Fibroblast of lung (primary cell): ENCODE results near the gene ZSWIM7. TPM values are rescaled to one million over a fixed set of nuclear protein-coding genes. Genes with fewer than 3 reads are reported as not detected.

Experiments used
- DNase-seq, 2 donors: peaks; one replicate each; pipeline versions ENCODE4 v3.0.0 to v3.0.0-alpha.2; 2010; ENCODE audit warnings: low read depth in 2 of 2
- H2AFZ ChIP-seq: 2 replicates; pipeline ENCODE4 v1.5.1; 2012; ENCODE audit warnings: low read length, control low read depth, inconsistent platforms
- H3K27ac ChIP-seq: 2 replicates; pipeline ENCODE4 v1.5.1; 2011; ENCODE audit warnings: low read length, control low read depth; ENCODE audit not compliant: insufficient read depth
- H3K27me3 ChIP-seq: 2 replicates; pipeline ENCODE4 v1.5.1; 2011; ENCODE audit warnings: mild to moderate bottlenecking, low read length; ENCODE audit not compliant: control insufficient read depth, insufficient read depth
- H3K36me3 ChIP-seq: 2 replicates; pipeline ENCODE4 v1.5.1; 2011; ENCODE audit warnings: low read length; ENCODE audit not compliant: control insufficient read depth, insufficient read depth
- H3K4me1 ChIP-seq: 2 replicates; pipeline ENCODE4 v1.5.1; 2011; ENCODE audit warnings: low read length; ENCODE audit not compliant: control insufficient read depth, insufficient read depth; ENCODE audit errors: extremely low read depth
- H3K4me2 ChIP-seq: 2 replicates; pipeline ENCODE4 v1.5.1; 2011; ENCODE audit warnings: low read length, control low read depth; ENCODE audit not compliant: insufficient read depth; ENCODE audit errors: extremely low read depth
- H3K4me3 ChIP-seq, 4 experiments: fragments of 200-600 bp in 1 of 4; sonication (generic) in 1 of 4; replicated peaks in 1 of 4; 2 replicates each; pipeline ENCODE4 v1.5.1; 2011 to 2016; ENCODE audit warnings: low read length in 4 of 4, low read depth in 3 of 4, mild to moderate bottlenecking in 3 of 4, control low read depth in 2 of 4, inconsistent platforms in 1 of 4, mixed read lengths in 1 of 4; ENCODE audit not compliant: insufficient read depth in 1 of 4; ENCODE audit errors: control extremely low read depth in 1 of 4
- H3K79me2 ChIP-seq: 2 replicates; pipeline ENCODE4 v1.5.1; 2012; ENCODE audit warnings: mild to moderate bottlenecking, low read length, inconsistent platforms; ENCODE audit not compliant: control insufficient read depth, insufficient read depth
- H3K9ac ChIP-seq: 2 replicates; pipeline ENCODE4 v1.5.1; 2011; ENCODE audit warnings: mild to moderate bottlenecking, low read length, control low read depth; ENCODE audit not compliant: insufficient read depth
- H3K9me3 ChIP-seq: 2 replicates; pipeline ENCODE4 v1.5.1; 2012; ENCODE audit warnings: low read depth, low read length; ENCODE audit not compliant: control insufficient read depth, insufficient read depth
- H4K20me1 ChIP-seq: 2 replicates; pipeline ENCODE4 v1.5.1; 2011; ENCODE audit warnings: low read length; ENCODE audit not compliant: control insufficient read depth, insufficient read depth; ENCODE audit errors: extremely low read depth
- EZH2 ChIP-seq: IDR thresholded peaks from 2 replicates; pipeline ENCODE4 v1.5.1; 2012; ENCODE audit warnings: low read length, control low read depth, mild to moderate bottlenecking; ENCODE audit errors: missing control alignments
- polyA plus RNA-seq, 2 donors: library from polyadenylated mRNA; depleted of rRNA in 1 of 2; stranded (reverse) in 1 of 2; unstranded in 1 of 2; fragments of >200 nt; gene quantifications; 2 replicates each; pipeline ENCODE4 v1.2.1, GENCODE V29; 2011 to 2012; ENCODE audit warnings: missing spikeins in 1 of 2
- total RNA-seq: library from RNA; depleted of rRNA; stranded (reverse); fragments of >200 nt; gene quantifications from 2 replicates; pipeline ENCODE4 v1.2.1, GENCODE V29; 2014
- TF ChIP-seq, protein P1 (sequence below), 2 donors: IDR thresholded peaks in 1 of 2; conservative IDR thresholded peaks in 1 of 2; 1 replicate in 1 of 2; 2 replicates in 1 of 2; pipeline ENCODE4 v1.5.1; 2011 to 2012; ENCODE audit warnings: low read length in 2 of 2, control low read depth in 1 of 2, inconsistent platforms in 1 of 2, low read depth in 1 of 2, mild to moderate bottlenecking in 1 of 2

ZSWIM7 gene
- total and polyA plus RNA-seq, 2 donors (not counting 1 experiment from before 2014, with no cell fraction given), result 17.6 to 28.9 TPM

DNA sequence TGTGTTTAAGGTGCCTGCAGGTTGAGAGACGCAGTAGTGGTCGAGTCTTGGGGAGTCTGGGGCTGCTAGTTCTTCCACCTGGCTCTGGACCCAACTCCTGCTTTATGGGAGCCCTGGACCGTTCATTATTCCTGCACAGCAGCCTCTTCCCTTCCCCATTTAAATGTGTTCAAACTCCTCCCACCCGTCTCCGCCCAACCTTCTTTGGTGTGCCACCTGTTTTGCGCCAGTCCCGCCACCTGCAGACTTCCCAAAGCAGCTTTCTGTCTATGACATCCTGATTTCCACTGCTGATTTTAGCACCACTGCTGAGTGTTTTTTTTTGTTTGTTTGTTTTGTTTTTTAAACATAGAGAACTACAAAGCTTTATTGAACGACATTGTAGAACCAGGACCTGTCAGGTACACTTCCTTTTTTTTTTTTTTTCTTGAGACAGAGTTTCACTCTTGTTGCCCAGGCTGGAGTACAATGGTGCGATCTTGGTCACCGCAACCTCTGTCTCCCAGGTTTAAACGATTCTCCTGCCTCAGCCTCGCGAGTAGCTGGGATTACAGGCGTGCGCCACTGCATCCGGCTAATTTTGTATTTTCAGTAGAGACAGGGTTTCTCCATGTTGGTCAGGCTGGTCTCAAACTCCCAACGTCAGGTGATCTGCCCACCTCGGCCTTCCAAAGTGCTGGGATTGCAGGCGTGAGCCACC, 41.7 kb downstream of the ZSWIM7 start:
- peaks cover 9% of the 10 kb centered on the region for H3K4me1 ChIP-seq
- H3K4me3 ChIP-seq, result no peak overlapping the region
- H3K79me2 ChIP-seq, result no peaks in the 10 kb centered on the region
- H3K9me3 ChIP-seq, result no peaks in the 10 kb centered on the region
- H3K27me3 ChIP-seq, result no peaks in the 10 kb centered on the region
- no peak overlapping the region for H2AFZ ChIP-seq
- no peak overlapping the region for H3K9ac ChIP-seq
- TF ChIP-seq, protein P1, sequence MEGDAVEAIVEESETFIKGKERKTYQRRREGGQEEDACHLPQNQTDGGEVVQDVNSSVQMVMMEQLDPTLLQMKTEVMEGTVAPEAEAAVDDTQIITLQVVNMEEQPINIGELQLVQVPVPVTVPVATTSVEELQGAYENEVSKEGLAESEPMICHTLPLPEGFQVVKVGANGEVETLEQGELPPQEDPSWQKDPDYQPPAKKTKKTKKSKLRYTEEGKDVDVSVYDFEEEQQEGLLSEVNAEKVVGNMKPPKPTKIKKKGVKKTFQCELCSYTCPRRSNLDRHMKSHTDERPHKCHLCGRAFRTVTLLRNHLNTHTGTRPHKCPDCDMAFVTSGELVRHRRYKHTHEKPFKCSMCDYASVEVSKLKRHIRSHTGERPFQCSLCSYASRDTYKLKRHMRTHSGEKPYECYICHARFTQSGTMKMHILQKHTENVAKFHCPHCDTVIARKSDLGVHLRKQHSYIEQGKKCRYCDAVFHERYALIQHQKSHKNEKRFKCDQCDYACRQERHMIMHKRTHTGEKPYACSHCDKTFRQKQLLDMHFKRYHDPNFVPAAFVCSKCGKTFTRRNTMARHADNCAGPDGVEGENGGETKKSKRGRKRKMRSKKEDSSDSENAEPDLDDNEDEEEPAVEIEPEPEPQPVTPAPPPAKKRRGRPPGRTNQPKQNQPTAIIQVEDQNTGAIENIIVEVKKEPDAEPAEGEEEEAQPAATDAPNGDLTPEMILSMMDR (conservative IDR thresholded peaks at IDR 0.05 in 1 of 2, IDR thresholded peaks at IDR 0.05 in 1 of 2; ENCODE audit: low read depth in 1 of 2, low read length in 2 of 2), result no peak
- TF ChIP-seq EZH2, result no peak
- DNase-seq, result no peak
- H4K20me1 ChIP-seq, result no peaks in the 10 kb centered on the region
- no peak overlapping the region for H3K27ac ChIP-seq
- H3K4me2 ChIP-seq, result no peak overlapping the region
- H3K36me3 ChIP-seq, result no peaks in the 10 kb centered on the region

GRCh38 chr17:15957206-15957605, 42.3 kb downstream of the ZSWIM7 start:
- Histone ChIP-seq H3K4me3 (no peak overlapping the region), H3K27ac (no peak overlapping the region), H3K27me3 (no peaks in the 10 kb centered on the region), H3K79me2 (no peaks in the 10 kb centered on the region), H3K9ac (no peak overlapping the region), H3K4me1 (peaks cover 9% of the 10 kb centered on the region), H3K36me3 (no peaks in the 10 kb centered on the region), H4K20me1 (no peaks in the 10 kb centered on the region), H2AFZ (no peak overlapping the region), H3K4me2 (no peak overlapping the region), H3K9me3 (no peaks in the 10 kb centered on the region)
- DNase-seq, result peak in 1 of 2 donors; percentile 51
- TF ChIP-seq EZH2, result no peak
- TF ChIP-seq, protein P1 (conservative IDR thresholded peaks at IDR 0.05 in 1 of 2, IDR thresholded peaks at IDR 0.05 in 1 of 2; ENCODE audit: low read depth in 1 of 2, low read length in 2 of 2), result no peak

GRCh38 chr17:15955793-15956541, 43.5 kb downstream of the ZSWIM7 start:
- Histone ChIP-seq H3K79me2 (no peaks in the 10 kb centered on the region), H3K36me3 (no peaks in the 10 kb centered on the region), H3K4me3 (no peak overlapping the region), H2AFZ (no peak overlapping the region), H3K4me1 (peaks cover 9% of the 10 kb centered on the region), H3K27me3 (no peaks in the 10 kb centered on the region), H4K20me1 (no peaks in the 10 kb centered on the region), H3K27ac (no peak overlapping the region), H3K9ac (no peak overlapping the region), H3K9me3 (no peaks in the 10 kb centered on the region), H3K4me2 (no peak overlapping the region)
- DNase-seq, result no peak
- TF ChIP-seq, protein P1 (conservative IDR thresholded peaks at IDR 0.05 in 1 of 2, IDR thresholded peaks at IDR 0.05 in 1 of 2; ENCODE audit: low read depth in 1 of 2, low read length in 2 of 2), result no peak
- no peak for TF ChIP-seq EZH2
